T-helper 17 cell (primary cell): ENCODE measurements around the gene GNPNAT1. TPM values are rescaled to one million over a fixed set of nuclear protein-coding genes. Genes with fewer than 3 reads are reported as not detected.
A peak's percentile ranks its signal among the peaks of the same experiment; 100 is the strongest.
"Not testable (repeated sequence)": the region's sequence is repeated elsewhere in the genome, so short reads cannot be mapped to it uniquely, and the experiment has no call there.

Experiments
- ATAC-seq: fragments of 150-1000 bp; cut with Tn5 transposase; 2 replicates; pipeline ENCODE4 v1.10.0; 2021; ENCODE audit warnings: mild to moderate bottlenecking, moderate library complexity
- DNase-seq, 3 donors: peaks; one replicate each; pipeline versions ENCODE4 v3.0.0 to v3.0.0-alpha.2; 2020 to 2021
- H3K9me3 ChIP-seq: one replicate; pipeline ENCODE4 v1.7.0; 2013; ENCODE audit warnings: low read length, mild to moderate bottlenecking; ENCODE audit not compliant: control insufficient read depth, poor library complexity, severe bottlenecking
- H3K27ac Mint-ChIP-seq: one replicate; pipeline ENCODE4 v1.8.0; 2022; ENCODE audit warnings: mild to moderate bottlenecking, moderate library complexity, mixed read lengths
- H3K27me3 Mint-ChIP-seq: one replicate; pipeline ENCODE4 v1.8.0; 2022; ENCODE audit warnings: mixed read lengths
- H3K36me3 Mint-ChIP-seq: one replicate; pipeline ENCODE4 v1.8.0; 2022; ENCODE audit warnings: low read depth, mixed read lengths
- H3K4me1 Mint-ChIP-seq: one replicate; pipeline ENCODE4 v1.8.0; 2022; ENCODE audit warnings: mild to moderate bottlenecking, mixed read lengths
- H3K4me3 Mint-ChIP-seq: one replicate; pipeline ENCODE4 v1.8.0; 2022; ENCODE audit warnings: mild to moderate bottlenecking, moderate library complexity, mixed read lengths
- total RNA-seq, 4 donors: library from RNA in 2 of 4; stranded (reverse) in 2 of 4; gene quantifications; one replicate each; pipeline ENCODE4 v1.2.3 and lab custom pipeline; 2022 to 2026

GNPNAT1 gene
- total RNA-seq, 2 donors from 2014 or later = 7.0 to 7.8 TPM

DNA sequence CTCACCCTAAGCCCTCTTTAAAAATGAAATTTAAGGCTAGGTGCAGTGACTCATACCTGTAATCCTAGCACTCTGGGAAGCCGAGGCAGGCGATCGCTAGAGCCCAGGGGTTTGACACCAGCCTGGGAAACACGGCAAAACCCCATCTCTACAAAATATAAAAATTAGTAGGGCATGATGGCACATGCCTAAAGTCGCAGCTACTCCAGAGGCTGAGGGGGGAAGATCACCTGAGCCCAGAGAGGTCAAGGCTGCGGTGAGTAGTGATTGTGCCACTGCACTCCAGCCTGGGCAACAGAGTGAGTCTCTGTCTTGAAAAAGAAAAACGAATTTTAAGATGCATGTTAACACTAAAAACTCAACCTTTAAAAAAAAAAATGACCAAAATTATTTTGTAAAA, 12.7 kb downstream of the GNPNAT1 start:
- no peaks in the 10 kb centered on the region for H3K27me3 Mint-ChIP-seq
- H3K4me3 Mint-ChIP-seq = no peak overlapping the region
- H3K9me3 ChIP-seq = no peaks in the 10 kb centered on the region
- no peak for DNase-seq
- no peak for ATAC-seq
- H3K4me1 Mint-ChIP-seq = no peaks in the 10 kb centered on the region
- peaks cover 3% of the 10 kb centered on the region for H3K36me3 Mint-ChIP-seq
- no peak overlapping the region for H3K27ac Mint-ChIP-seq

DNA sequence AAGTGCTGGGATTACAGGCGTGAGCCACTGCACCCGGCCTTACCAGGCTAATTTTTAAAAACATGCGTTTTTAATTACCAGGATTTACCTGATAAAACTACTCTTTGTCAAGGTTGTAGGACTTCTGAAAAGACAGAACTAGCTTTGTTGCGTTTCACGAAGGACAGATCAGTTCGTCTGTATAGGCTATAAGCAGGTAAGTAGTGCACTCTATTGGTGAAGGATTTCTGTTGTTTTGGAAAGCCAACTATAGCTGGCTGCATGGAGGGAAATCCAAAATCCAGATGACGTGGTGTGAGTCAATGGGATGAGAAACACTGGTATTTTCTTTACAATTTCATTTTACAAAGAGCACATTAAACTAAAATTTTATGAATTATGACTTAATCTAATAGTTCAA, 14.6 kb downstream of the GNPNAT1 start:
- H3K9me3 ChIP-seq = no peaks in the 10 kb centered on the region
- Mint-ChIP-seq H3K27me3 (no peaks in the 10 kb centered on the region), H3K36me3 (peaks cover 7% of the 10 kb centered on the region), H3K27ac (no peak overlapping the region), H3K4me1 (peaks cover 5% of the 10 kb centered on the region), H3K4me3 (no peak overlapping the region)
- ATAC-seq (no peak), DNase-seq (no peak)

DNA sequence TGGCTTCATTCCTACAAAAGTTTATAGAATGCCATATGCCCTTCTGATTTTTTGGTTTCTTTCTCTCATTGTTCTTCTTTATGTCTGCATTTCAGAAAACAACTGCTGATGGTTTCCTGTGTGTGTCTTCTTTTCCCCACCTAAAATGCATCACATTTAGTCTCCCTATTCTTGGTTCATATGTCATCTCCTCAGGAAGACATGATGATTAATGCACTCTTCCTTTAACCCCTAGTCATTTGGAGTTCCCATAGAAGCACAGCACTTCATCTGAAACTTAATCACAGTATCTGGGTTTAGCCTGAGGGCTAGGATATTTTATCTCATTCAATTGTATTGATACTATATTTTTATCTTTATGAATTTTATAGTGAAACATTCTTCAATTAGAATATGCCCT, 21.5 kb downstream of the GNPNAT1 start:
- Mint-ChIP-seq H3K36me3 (peaks cover 18% of the 10 kb centered on the region), H3K27ac (peak overlapping the region; percentile 51), H3K4me1 (peaks cover 16% of the 10 kb centered on the region), H3K4me3 (no peak overlapping the region), H3K27me3 (no peaks in the 10 kb centered on the region)
- no peaks in the 10 kb centered on the region for H3K9me3 ChIP-seq
- ATAC-seq (no peak), DNase-seq (no peak)

DNA sequence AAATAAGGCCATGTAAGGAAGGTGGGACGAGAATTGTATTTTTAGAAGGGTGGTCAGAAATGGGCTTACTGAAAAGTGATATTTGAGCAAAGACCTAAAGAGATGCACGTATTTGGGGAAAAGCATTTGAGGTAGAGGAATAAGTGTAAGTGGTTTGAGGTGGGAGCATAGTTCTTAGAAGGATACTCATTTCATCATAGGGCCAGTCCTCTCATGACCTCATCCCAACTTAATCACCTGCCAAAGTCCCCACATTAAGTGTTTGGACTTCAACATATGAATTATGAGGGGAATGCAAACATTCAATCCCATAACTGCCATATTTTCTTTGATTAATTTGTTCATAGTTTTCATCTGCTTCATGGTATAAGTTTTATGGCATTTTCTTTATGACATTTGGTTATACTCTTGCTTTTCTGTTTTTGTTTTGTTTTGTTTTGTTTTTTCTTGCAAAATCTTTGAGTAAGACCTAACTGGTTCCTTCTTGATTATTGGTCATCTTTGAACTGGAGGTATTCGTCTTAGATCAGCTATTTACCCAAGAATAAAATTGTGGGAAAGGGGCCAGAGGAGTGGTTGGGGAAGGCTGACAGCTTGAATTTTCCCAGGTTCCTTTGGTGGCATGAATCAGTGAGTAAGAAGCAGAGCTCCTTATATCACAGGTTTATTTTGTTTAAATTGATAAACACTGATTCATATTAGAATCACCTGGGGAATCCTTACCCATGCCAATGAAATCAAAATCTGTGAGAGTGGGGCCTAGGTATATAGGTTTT, 24.2 kb downstream of the GNPNAT1 start:
- Mint-ChIP-seq H3K27ac (peak overlapping the region; percentile 32), H3K36me3 (peaks cover 18% of the 10 kb centered on the region), H3K4me1 (peaks cover 28% of the 10 kb centered on the region), H3K27me3 (no peaks in the 10 kb centered on the region), H3K4me3 (no peak overlapping the region)
- no peak for ATAC-seq
- H3K9me3 ChIP-seq = no peaks in the 10 kb centered on the region
- DNase-seq = no peak

DNA sequence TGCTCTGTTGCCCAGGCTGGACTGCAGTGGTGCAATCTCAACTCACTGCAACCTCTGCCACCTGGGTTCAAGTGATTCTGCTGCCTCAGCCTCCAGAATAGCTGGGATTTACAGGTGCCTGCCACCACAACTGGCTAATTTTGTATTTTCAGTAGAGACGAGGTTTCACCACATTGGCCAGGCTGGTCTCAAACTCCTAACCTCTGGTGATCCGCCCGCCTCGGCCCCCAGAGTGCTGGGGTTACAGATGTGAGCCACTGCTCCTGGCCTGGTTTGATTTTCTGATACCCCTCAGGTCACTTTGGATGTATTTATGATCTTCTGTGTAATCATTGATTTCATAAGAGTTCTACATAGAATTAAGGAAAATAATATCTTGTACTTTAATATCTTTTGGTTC, 28.5 kb downstream of the GNPNAT1 start:
- not testable (repeated sequence) for H3K9me3 ChIP-seq, H3K27me3 Mint-ChIP-seq, DNase-seq, ATAC-seq, H3K36me3 Mint-ChIP-seq, H3K4me3 Mint-ChIP-seq
- H3K27ac Mint-ChIP-seq = peak overlapping the region; percentile 89
- H3K4me1 Mint-ChIP-seq = peaks cover 19% of the 10 kb centered on the region

DNA sequence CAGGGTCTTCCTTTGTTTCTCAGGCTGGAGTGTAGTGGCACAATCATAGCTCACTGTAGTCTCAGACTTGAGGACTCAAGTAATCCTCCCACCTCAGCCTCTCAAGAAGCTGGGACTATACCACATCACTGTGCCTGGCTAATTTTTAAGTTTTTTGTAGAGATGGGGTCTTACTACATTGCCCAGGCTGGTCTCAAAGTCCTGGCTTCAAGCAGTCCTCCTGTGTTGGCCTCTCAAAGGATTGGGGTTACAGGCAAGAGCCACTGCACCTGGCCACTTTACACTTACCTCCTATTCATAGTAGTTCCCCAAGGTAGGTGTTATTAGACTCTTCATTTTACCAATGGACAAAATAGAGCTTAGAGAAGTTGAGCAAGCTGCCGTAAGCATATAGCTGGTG, 32.3 kb downstream of the GNPNAT1 start:
- peaks cover 4% of the 10 kb centered on the region for H3K36me3 Mint-ChIP-seq
- ATAC-seq = no peak
- DNase-seq = no peak
- H3K27ac Mint-ChIP-seq = no peak overlapping the region
- peaks cover 12% of the 10 kb centered on the region for H3K4me1 Mint-ChIP-seq
- H3K4me3 Mint-ChIP-seq = no peak overlapping the region
- no peaks in the 10 kb centered on the region for H3K9me3 ChIP-seq
- H3K27me3 Mint-ChIP-seq = no peaks in the 10 kb centered on the region

DNA sequence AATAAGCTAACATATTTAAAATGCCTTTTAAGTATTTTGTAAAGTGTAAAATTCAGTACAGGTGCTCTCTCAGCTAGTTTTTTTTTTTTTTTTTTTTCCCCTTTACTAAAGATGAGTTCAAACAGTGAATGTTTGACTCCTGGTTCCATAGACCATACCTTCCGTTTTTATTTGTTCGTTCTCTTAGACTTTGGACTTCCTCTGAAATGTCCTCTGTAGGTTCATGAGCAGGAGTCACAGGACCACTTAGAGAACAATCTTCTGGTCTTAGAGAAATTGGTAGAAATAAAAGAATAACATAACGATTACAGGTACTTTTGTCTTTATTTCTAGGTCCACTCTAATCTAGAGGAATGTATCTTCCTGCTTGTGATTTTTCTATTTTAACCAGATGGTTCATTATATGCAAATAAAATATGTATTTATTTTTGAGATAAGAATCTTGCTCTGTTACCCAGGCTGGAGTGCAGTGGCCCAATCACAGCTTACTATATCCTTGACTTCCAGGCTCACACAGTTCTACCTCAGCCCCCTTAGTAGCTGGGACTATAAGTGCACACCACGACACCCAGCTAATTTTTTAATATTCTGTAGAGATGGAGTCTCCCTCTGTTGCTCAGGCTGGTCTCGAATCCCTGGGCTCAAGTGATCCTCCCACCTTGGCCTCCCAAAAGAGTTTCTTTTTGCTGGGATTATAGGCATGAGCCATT, 35.6 kb downstream of the GNPNAT1 start:
- Mint-ChIP-seq H3K27ac (peak overlapping the region; percentile 21), H3K4me1 (no peaks in the 10 kb centered on the region), H3K36me3 (no peaks in the 10 kb centered on the region), H3K27me3 (no peaks in the 10 kb centered on the region), H3K4me3 (no peak overlapping the region)
- DNase-seq (no peak), ATAC-seq (no peak)
- H3K9me3 ChIP-seq = no peaks in the 10 kb centered on the region

DNA sequence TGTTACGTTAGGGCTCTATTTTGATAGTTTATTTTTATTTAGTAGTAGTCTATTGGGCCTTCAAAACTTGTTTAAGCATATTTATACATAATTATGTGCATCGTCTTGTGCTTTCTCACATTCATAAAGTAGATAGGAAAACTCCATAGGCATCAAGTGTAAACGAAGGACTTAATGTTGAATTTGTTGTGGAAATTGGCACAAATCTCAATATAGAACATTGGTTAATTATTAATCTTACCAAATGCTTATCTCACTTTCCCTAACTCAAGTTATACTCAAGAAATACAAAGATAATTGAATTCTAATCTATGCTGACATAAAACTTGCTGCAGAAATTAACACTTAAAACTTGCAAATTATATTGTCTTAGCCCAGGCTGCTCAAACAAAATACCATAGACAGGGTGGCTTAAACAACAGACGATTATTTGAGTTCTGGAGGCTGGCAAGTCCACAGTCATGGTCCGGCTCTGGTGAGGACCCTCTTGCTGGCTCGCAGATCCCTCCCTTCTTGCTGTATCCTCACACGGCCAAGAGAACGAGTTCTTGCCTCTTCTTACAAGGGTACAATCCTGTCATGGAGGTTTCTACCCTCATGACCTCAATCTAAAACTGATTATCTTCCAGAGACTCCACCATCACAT, 42.6 kb downstream of the GNPNAT1 start:
- H3K27me3 Mint-ChIP-seq = no peaks in the 10 kb centered on the region
- H3K9me3 ChIP-seq = no peaks in the 10 kb centered on the region
- DNase-seq (no peak), ATAC-seq (no peak)
- H3K4me3 Mint-ChIP-seq = no peak overlapping the region
- H3K36me3 Mint-ChIP-seq = no peaks in the 10 kb centered on the region
- H3K4me1 Mint-ChIP-seq = peaks cover 11% of the 10 kb centered on the region
- no peak overlapping the region for H3K27ac Mint-ChIP-seq

DNA sequence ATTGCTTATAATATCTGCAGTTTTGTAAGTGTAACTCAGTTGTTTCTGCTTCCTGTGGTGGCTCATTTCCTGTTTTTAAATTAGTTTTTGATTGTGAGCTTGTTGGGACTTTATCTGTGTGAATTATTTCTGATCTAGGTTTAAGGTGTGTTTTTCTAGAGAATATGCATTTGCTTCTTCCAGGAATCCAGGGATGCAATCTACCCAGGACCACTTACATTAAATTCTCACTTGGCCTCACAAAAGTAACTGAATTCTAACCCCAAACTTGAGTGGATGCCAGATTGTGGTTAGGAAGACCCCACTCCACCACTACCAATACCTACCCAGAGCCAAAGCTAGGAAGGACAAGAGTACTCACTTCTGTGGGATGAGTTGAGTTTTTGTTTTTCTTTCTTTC, 49.5 kb downstream of the GNPNAT1 start:
- DNase-seq (no peak), ATAC-seq (peak; percentile 69)
- no peaks in the 10 kb centered on the region for H3K9me3 ChIP-seq
- H3K27me3 Mint-ChIP-seq = no peaks in the 10 kb centered on the region
- H3K36me3 Mint-ChIP-seq = no peaks in the 10 kb centered on the region
- H3K4me1 Mint-ChIP-seq = peaks cover 40% of the 10 kb centered on the region
- peak overlapping the region; percentile 84 for H3K4me3 Mint-ChIP-seq
- H3K27ac Mint-ChIP-seq = peak overlapping the region; percentile 98

DNA sequence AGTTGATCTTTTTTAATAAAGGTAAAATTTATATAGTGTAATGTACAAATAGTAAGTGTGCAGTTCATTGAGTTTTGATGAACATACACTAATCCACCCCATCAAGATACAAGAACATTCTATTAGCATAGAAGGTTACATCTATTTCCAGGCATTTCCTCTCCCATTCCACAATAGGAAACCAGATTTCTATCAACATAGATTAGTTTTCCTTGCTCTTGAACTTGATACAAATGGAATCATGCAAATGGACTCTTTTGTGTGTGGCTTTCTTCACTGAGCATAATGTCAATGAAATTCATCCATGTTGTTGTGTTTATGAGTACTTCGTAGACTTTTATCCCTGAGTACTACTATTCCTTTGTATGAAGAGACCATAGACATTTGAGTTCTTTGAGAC, 50.7 kb downstream of the GNPNAT1 start:
- no peaks in the 10 kb centered on the region for H3K9me3 ChIP-seq
- H3K27me3 Mint-ChIP-seq = no peaks in the 10 kb centered on the region
- peak overlapping the region; percentile 41 for H3K4me3 Mint-ChIP-seq
- no peak for ATAC-seq
- peaks cover 43% of the 10 kb centered on the region for H3K4me1 Mint-ChIP-seq
- H3K27ac Mint-ChIP-seq = peak overlapping the region; percentile 98
- no peak for DNase-seq
- H3K36me3 Mint-ChIP-seq = peaks cover 2% of the 10 kb centered on the region

DNA sequence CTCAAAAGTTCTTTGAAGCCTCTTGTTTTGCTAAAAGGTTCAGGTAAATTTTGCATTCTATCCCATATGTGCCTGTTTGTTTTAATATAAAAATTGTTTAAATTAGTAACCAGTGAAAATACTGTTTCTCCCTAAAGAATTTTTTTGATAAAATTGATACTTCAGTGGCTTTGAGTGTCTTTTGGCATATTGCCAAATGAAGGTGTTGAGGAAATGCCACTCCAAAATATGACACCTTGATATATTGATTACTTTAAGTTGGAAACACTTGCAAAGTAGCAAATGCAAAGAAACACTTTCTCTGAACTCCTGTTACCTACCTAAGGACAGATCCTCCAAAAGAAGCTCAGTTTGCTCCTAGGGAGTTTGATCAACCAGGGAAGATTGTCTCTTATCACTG, 53.0 kb downstream of the GNPNAT1 start:
- H3K9me3 ChIP-seq = no peaks in the 10 kb centered on the region
- Mint-ChIP-seq H3K4me3 (peak overlapping the region; percentile 36), H3K4me1 (peaks cover 41% of the 10 kb centered on the region), H3K36me3 (peaks cover 5% of the 10 kb centered on the region), H3K27ac (peak overlapping the region; percentile 86), H3K27me3 (no peaks in the 10 kb centered on the region)
- ATAC-seq = no peak
- DNase-seq = no peak

DNA sequence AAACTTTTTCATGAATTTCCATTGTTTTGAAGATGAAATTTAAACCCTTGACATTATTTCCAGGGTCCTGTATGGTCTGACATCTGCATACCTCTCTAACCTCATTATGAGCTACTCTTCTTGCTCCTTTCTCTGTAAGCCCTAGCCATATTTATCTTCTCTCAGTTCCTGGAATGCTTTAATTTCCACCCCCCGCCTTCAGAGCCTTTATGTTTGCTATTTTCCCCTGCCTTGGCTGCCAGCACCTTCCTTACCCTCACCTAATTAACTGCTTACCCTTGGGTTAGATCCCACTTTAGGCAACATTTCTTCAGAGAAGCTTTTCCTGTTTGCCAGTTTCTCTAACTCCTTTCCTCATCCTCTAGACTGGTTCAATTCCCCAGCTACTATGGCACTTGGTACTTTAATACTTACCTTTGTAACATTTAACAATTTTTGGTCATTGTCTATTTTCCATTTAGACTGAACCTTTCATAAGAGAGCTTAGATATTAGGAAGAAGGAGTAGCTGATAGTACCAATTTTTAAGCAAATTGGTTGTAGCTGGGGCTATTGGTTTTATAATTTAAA, 55.4 kb downstream of the GNPNAT1 start:
- Mint-ChIP-seq H3K4me3 (peak overlapping the region; percentile 54), H3K27me3 (no peaks in the 10 kb centered on the region), H3K27ac (peak overlapping the region; percentile 86), H3K4me1 (peaks cover 41% of the 10 kb centered on the region), H3K36me3 (peaks cover 7% of the 10 kb centered on the region)
- no peak for DNase-seq
- H3K9me3 ChIP-seq = no peaks in the 10 kb centered on the region
- ATAC-seq = no peak

DNA sequence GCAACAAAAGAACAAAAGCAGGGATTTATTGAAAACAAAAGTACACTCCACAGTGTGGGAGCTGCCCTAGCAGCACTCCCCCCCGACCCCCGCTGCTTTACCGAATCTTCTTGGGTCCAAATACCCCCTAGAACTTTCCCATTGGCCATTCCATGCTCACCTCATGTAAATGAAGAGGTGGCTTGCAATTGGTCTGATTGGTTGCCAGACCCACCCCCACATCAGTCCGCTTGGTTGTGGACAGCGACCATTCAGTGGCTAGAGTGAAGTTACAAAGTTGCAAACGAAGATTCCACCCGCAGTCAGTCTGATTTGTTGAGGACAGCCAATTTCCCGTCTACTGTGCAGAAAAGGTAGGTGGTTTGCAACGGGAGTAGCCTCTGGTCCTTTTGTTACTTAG, 57.6 kb downstream of the GNPNAT1 start:
- ATAC-seq (no peak), DNase-seq (no peak)
- H3K9me3 ChIP-seq = no peaks in the 10 kb centered on the region
- Mint-ChIP-seq H3K27ac (peak overlapping the region; percentile 76), H3K27me3 (no peaks in the 10 kb centered on the region), H3K4me3 (peak overlapping the region; percentile 33), H3K4me1 (peaks cover 43% of the 10 kb centered on the region), H3K36me3 (peaks cover 7% of the 10 kb centered on the region)
